ENCODE measurements around the gene DSC3.

Gene DSC3

GRCh38 chr18:31042406-31043181 is at the start of gene DSC3:
Gene DSC3, minus strand, starts transcription at chr18:31042742. Its CDS starts 82 bp downstream, at chr18:31042660.
- DNase-seq = no peak

GRCh38 chr18:31091350-31091749 is 48.8 kb upstream of the DSC3 start:
- DNase-seq = no peak

- no peak for DNase-seq
Measured at GRCh38 chr18:31088532-31088931, 46.0 kb upstream of the DSC3 start.

- no peak for DNase-seq
Measured at GRCh38 chr18:31079973-31080372, 37.4 kb upstream of the DSC3 start.

- no peak for DNase-seq
Measured at GRCh38 chr18:31077878-31078277, 35.3 kb upstream of the DSC3 start.

- no peak for DNase-seq
Measured at GRCh38 chr18:31072175-31072574, 29.6 kb upstream of the DSC3 start.

GRCh38 chr18:31070206-31070605 is 27.7 kb upstream of the DSC3 start:
- DNase-seq = no peak

GRCh38 chr18:31066266-31066665 is 23.7 kb upstream of the DSC3 start:
- DNase-seq = no peak

- DNase-seq = no peak
Measured at GRCh38 chr18:31065036-31065773, 22.7 kb upstream of the DSC3 start.

- DNase-seq = peak in 3 of 58 donors; percentile 1 to 12 (median 3)
Measured at GRCh38 chr18:31064130-31064529, 21.6 kb upstream of the DSC3 start.

- DNase-seq = no peak
Measured at GRCh38 chr18:31061945-31062344, 19.4 kb upstream of the DSC3 start.

- DNase-seq = no peak
Measured at GRCh38 chr18:31058897-31059296, 16.4 kb upstream of the DSC3 start.

GRCh38 chr18:31057917-31058316 is 15.4 kb upstream of the DSC3 start:
- no peak for DNase-seq

- no peak for DNase-seq
Measured at GRCh38 chr18:31057051-31057450, 14.5 kb upstream of the DSC3 start.

GRCh38 chr18:31056296-31056695 is 13.8 kb upstream of the DSC3 start:
- no peak for DNase-seq

- no peak for DNase-seq
Measured at GRCh38 chr18:31050635-31051034, 8.1 kb upstream of the DSC3 start.

- DNase-seq = no peak
Measured at GRCh38 chr18:31049189-31049588, 6.6 kb upstream of the DSC3 start.

- DNase-seq = no peak
Measured at GRCh38 chr18:31048216-31048615, 5.7 kb upstream of the DSC3 start.

GRCh38 chr18:31046916-31047315 is 4.4 kb upstream of the DSC3 start:
- no peak for DNase-seq

GRCh38 chr18:31045599-31045998 is 3.1 kb upstream of the DSC3 start:
- no peak for DNase-seq

- DNase-seq = no peak
Measured at GRCh38 chr18:31044926-31045325, 2.4 kb upstream of the DSC3 start.

- no peak for DNase-seq
Measured at GRCh38 chr18:31043709-31044108, 1.2 kb upstream of the DSC3 start.

- no peak for DNase-seq
Measured at GRCh38 chr18:31042084-31042405, 497 bp downstream of the DSC3 start.

Data from anterior cingulate cortex (tissue), 58 donors.